GM12878 (cell line): ENCODE measurements around the gene MRPS25. TPM values are rescaled to one million over a fixed set of nuclear protein-coding genes. Genes with fewer than 3 reads are reported as not detected.
A peak's percentile ranks its signal among the peaks of the same experiment; 100 is the strongest.

ENCODE experiments used
- BCL11A ChIP-seq: IDR thresholded peaks from 2 replicates; pipeline ENCODE4 v1.6.1; 2011; ENCODE audit warnings: low read depth, low read length
- BHLHE40 ChIP-seq, 2 experiments: fragments of 450-650 bp in 1 of 2; IDR thresholded peaks; 2 replicates each; pipeline ENCODE4 v1.6.1; 2011 to 2017; ENCODE audit warnings: low read depth in 2 of 2, borderline replicate concordance in 1 of 2, improper control_type of control experiment in 1 of 2, low read length in 1 of 2, mild to moderate bottlenecking in 1 of 2
- CBX5 ChIP-seq: sonication (generic); IDR thresholded peaks from 2 replicates; pipeline ENCODE4 v1.6.1; 2016; ENCODE audit warnings: low read depth, moderate library complexity, mild to moderate bottlenecking, inconsistent platforms
- CHD1 ChIP-seq: IDR thresholded peaks from 2 replicates; pipeline ENCODE4 v1.6.1; 2012; ENCODE audit warnings: low read depth, low read length, improper control_type of control experiment
- ESRRA ChIP-seq: IDR thresholded peaks from 2 replicates; pipeline ENCODE4 v1.6.1; 2012; ENCODE audit warnings: mild to moderate bottlenecking, low read length, improper control_type of control experiment
- HCFC1 ChIP-seq: fragments of 150-350 bp; IDR thresholded peaks from 2 replicates; pipeline ENCODE4 v1.6.1; 2014; ENCODE audit warnings: low read length
- IRF5 ChIP-seq: fragments of 450-650 bp; IDR thresholded peaks from 2 replicates; pipeline ENCODE4 v1.6.1; 2017; ENCODE audit warnings: borderline replicate concordance
- LARP7 ChIP-seq: fragments of 450-650 bp; IDR thresholded peaks from 2 replicates; pipeline ENCODE4 v1.6.1; 2017; ENCODE audit warnings: mild to moderate bottlenecking
- NFXL1 ChIP-seq: fragments of 450-650 bp; IDR thresholded peaks from 2 replicates; pipeline ENCODE4 v1.6.1; 2017; ENCODE audit warnings: antibody characterized with exemption, mild to moderate bottlenecking, borderline replicate concordance
- NR2C2 ChIP-seq: IDR thresholded peaks from 2 replicates; pipeline ENCODE4 v1.6.1; 2011; ENCODE audit warnings: borderline replicate concordance, low read depth; ENCODE audit not compliant: control insufficient read depth, insufficient read length
- PAX5 ChIP-seq: IDR thresholded peaks from 2 replicates; pipeline ENCODE4 v1.6.1; 2011; ENCODE audit warnings: low read depth, low read length, borderline replicate concordance
- PML ChIP-seq: IDR thresholded peaks from 2 replicates; pipeline ENCODE4 v1.6.1; 2012; ENCODE audit warnings: low read length, inconsistent platforms
- POLR2A ChIP-seq: IDR thresholded peaks from 2 replicates; pipeline ENCODE4 v1.6.1; 2011; ENCODE audit warnings: low read depth, mild to moderate bottlenecking, low read length
- POLR2AphosphoS2 ChIP-seq: IDR thresholded peaks from 2 replicates; pipeline ENCODE4 v1.6.1; 2011; ENCODE audit warnings: low read depth, mild to moderate bottlenecking, low read length, improper control_type of control experiment, moderate library complexity
- RCOR1 ChIP-seq: conservative IDR thresholded peaks from 2 replicates; pipeline ENCODE4 v1.6.1; 2012; ENCODE audit warnings: low read depth, low read length, improper control_type of control experiment
- SIX5 ChIP-seq: IDR thresholded peaks from 2 replicates; pipeline ENCODE4 v1.6.1; 2011; ENCODE audit warnings: mild to moderate bottlenecking, low read depth, low read length, moderate library complexity; ENCODE audit not compliant: severe bottlenecking
- SPI1 ChIP-seq: IDR thresholded peaks from 2 replicates; pipeline ENCODE4 v1.6.1; 2011; ENCODE audit warnings: low read depth, mild to moderate bottlenecking, low read length, moderate library complexity, borderline replicate concordance; ENCODE audit not compliant: insufficient read depth
- SREBF1 ChIP-seq: IDR thresholded peaks from 2 replicates; pipeline ENCODE4 v1.6.1; 2012; ENCODE audit warnings: mild to moderate bottlenecking, low read length
- TAF1 ChIP-seq: IDR thresholded peaks from 2 replicates; pipeline ENCODE4 v1.6.1; 2011; ENCODE audit warnings: mild to moderate bottlenecking, low read depth, low read length, borderline replicate concordance
- USF1 ChIP-seq: IDR thresholded peaks from 2 replicates; pipeline ENCODE4 v1.6.1; 2011; ENCODE audit warnings: borderline replicate concordance, low read depth, mild to moderate bottlenecking, moderate library complexity, mixed read lengths, low read length; ENCODE audit not compliant: insufficient read depth; ENCODE audit errors: extremely low read length
- ZBED1 ChIP-seq: IDR thresholded peaks from 2 replicates; pipeline ENCODE4 v1.6.1; 2016; ENCODE audit warnings: borderline replicate concordance
- ZBTB40 ChIP-seq: fragments of 450-650 bp; IDR thresholded peaks from 2 replicates; pipeline ENCODE4 v1.6.1; 2016; ENCODE audit warnings: mild to moderate bottlenecking, moderate library complexity, borderline replicate concordance
- ZNF217 ChIP-seq: fragments of 450-650 bp; IDR thresholded peaks from 2 replicates; pipeline ENCODE4 v1.6.1; 2017; ENCODE audit warnings: antibody characterized with exemption, mild to moderate bottlenecking
- ZNF274 ChIP-seq: IDR thresholded peaks from one replicate; pipeline ENCODE4 v1.8.0; 2011; ENCODE audit not compliant: insufficient read length, insufficient read depth
- polyA plus RNA-seq, 11 experiments: library from polyadenylated mRNA; depleted of rRNA in 4 of 11; unstranded in 6 of 11; stranded (reverse) in 5 of 11; fragments of >200 nt; fragmentation: Nextera tagmentation in 4 of 11; fragmentation: Illumina TruSeq in 1 of 11; extraction: Ambion mirVana in 4 of 11; extraction: Trizol in 1 of 11; gene quantifications; 1 replicate in 1 of 11; 2 replicates in 10 of 11; pipeline versions ENCODE4 v1.2.1 to v1.2.3, GENCODE V29; 2011 to 2016; ENCODE audit warnings: inconsistent platforms in 2 of 11, missing spikeins in 2 of 11, low read depth in 1 of 11
- total RNA-seq, 4 experiments: library from RNA; depleted of rRNA in 3 of 4; stranded (reverse); fragments of >200 nt in 3 of 4; fragmentation: Illumina TruSeq in 1 of 4; extraction: Trizol in 1 of 4; gene quantifications; 2 replicates each; pipeline versions ENCODE4 v1.2.1 to v1.2.3, GENCODE V29; 2013 to 2021
- TF ChIP-seq, protein P1 (sequence below): fragments of 450-650 bp; IDR thresholded peaks from 2 replicates; pipeline ENCODE4 v1.6.1; 2016; ENCODE audit warnings: mild to moderate bottlenecking

Gene MRPS25
- total and polyA plus RNA-seq, 10 of the 15 experiments (the other 5 are each of a cell fraction or from before 2014, with no cell fraction given) = 17.0 to 114 (median 62.2) TPM

DNA sequence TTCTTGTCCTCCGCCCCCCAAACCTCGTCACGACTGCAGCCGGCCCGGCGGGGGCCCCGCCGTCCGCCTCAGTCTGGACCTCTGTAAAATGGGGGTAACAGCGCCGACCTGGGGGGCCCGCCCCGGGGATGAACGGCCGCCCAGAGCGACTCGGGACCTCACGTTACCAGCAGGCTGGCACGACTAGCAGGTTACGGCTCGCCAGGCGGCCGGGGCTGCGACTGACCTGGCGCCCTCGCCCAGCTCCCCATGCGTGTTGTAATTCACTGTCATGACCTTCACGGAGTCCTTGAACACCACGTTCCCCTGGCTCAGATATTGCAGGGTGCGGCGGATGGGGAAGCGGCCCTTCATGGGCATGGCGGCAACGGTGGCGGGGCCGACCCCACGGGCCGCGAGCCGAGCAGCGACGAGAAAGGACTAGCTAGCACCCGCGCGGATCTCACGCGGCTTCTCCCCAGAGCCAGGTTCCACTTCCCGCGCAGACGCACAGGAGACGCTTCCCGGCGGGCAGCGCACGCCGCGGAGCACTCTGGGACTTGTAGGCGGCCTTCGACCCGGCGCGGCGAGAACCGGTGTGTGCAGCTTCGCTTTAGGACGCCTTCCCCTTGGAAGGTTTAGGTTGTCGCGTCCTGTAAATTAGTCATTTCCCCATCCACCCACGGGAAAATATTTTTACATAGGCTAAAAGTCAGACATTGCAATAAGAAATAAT is at the start of gene MRPS25 (continued):
- TF ChIP-seq POLR2AphosphoS2 (peak; percentile 84), ZBED1 (no peak), ZBTB40 (no peak; the same call in 1 of the 2 replicates), HCFC1 (peak; percentile 94), POLR2A (peak; percentile 100), BCL11A (no peak), ESRRA (peak; percentile 84; the same call in 1 of the 2 replicates), SIX5 (peak; percentile 92), LARP7 (peak; percentile 90; the same call in 1 of the 2 replicates), USF1 (no peak), TAF1 (peak; percentile 79), NR2C2 (no peak), IRF5 (no peak), PAX5 (no peak), SPI1 (no peak; the same call in 1 of the 2 replicates), CHD1 (no peak), ZNF217 (no peak), RCOR1 (no peak), ZNF274 (no peak), SREBF1 (peak; percentile 48; the same call in 1 of the 2 replicates), PML (peak; percentile 89), BHLHE40 (IDR thresholded peaks at IDR 0.05; ENCODE audit: borderline replicate concordance in 1 of 2, low read depth in 2 of 2, low read length in 1 of 2) (peak in 1 of 2 experiments; percentile 63; a peak in 1 of 4 replicates), CBX5 (no peak), NFXL1 (no peak)
- TF ChIP-seq, protein P1, sequence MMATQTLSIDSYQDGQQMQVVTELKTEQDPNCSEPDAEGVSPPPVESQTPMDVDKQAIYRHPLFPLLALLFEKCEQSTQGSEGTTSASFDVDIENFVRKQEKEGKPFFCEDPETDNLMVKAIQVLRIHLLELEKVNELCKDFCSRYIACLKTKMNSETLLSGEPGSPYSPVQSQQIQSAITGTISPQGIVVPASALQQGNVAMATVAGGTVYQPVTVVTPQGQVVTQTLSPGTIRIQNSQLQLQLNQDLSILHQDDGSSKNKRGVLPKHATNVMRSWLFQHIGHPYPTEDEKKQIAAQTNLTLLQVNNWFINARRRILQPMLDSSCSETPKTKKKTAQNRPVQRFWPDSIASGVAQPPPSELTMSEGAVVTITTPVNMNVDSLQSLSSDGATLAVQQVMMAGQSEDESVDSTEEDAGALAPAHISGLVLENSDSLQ = no peak
